Measurements from ENCODE around the gene RFTN1.

DNA sequence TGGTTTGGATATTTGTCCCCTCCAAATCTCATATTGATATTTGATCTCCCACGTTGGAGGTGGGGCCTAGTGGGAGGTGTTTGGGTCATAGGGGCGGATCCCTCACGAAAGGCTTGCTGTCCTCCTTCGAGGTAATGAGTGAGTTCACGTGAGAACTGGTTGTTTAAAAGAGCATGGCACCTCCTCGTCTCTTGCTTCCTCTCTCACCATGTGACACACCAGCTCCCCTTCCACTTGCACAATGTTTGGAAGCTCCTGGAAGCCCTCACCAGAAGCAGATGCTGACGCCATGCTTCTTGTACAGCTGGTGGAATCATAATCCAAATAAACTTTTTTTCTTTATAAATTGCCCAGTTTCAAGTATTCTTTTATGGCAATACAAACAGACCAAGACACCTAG is 38.6 kb downstream of the RFTN1 start:
- TF ChIP-seq CTCF (IDR thresholded peaks at IDR 0.05; ENCODE audit: low read depth, low read length, poor library complexity, severe bottlenecking): no peak
- no peak for TF ChIP-seq EZH2phosphoT487 (IDR thresholded peaks at IDR 0.05; ENCODE audit: borderline replicate concordance, low read length)

All from DOHH2 (cell line).